CD14-positive monocyte (primary cell): Measurements from ENCODE around the gene GPR161. TPM values are rescaled to one million over a fixed set of nuclear protein-coding genes. Genes with fewer than 3 reads are reported as not detected.

Source experiments
- DNase-seq, 3 donors: peaks; one replicate each; pipeline ENCODE4 v3.0.0-alpha.2; 2011 to 2022
- H2AFZ ChIP-seq: 2 replicates; pipeline ENCODE4 v1.6.0; 2012; ENCODE audit warnings: mild to moderate bottlenecking, low read depth, low read length, inconsistent platforms; ENCODE audit not compliant: insufficient read depth, poor library complexity, severe bottlenecking
- H3K27ac ChIP-seq, 2 donors: 1 replicate in 1 of 2; 2 replicates in 1 of 2; pipeline ENCODE4 v1.5.1; 2012 to 2013; ENCODE audit warnings: low read length in 2 of 2, control low read depth in 1 of 2, inconsistent platforms in 1 of 2, low read depth in 1 of 2, mild to moderate bottlenecking in 1 of 2
- H3K27me3 ChIP-seq, 2 donors: one replicate each; pipeline versions ENCODE4 v1.6.0 to v1.6.1; 2011 to 2013; ENCODE audit warnings: low read length in 2 of 2; ENCODE audit not compliant: control insufficient read depth in 2 of 2, insufficient read depth in 2 of 2
- H3K36me3 ChIP-seq, 2 donors: replicated peaks in 1 of 2; 1 replicate in 1 of 2; 2 replicates in 1 of 2; pipeline versions ENCODE4 v1.5.1 to v1.6.1; 2012 to 2013; ENCODE audit warnings: low read length in 2 of 2, control low read depth in 1 of 2, inconsistent platforms in 1 of 2, mild to moderate bottlenecking in 1 of 2; ENCODE audit not compliant: insufficient read depth in 2 of 2, control insufficient read depth in 1 of 2
- H3K4me1 ChIP-seq, 2 donors: 1 replicate in 1 of 2; 2 replicates in 1 of 2; pipeline versions ENCODE4 v1.5.1 to v1.6.1; 2012 to 2013; ENCODE audit warnings: low read length in 2 of 2, control low read depth in 1 of 2, inconsistent platforms in 1 of 2, mild to moderate bottlenecking in 1 of 2, moderate library complexity in 1 of 2; ENCODE audit not compliant: insufficient read depth in 2 of 2, control insufficient read depth in 1 of 2
- H3K4me2 ChIP-seq: replicated peaks from 2 replicates; pipeline ENCODE3; 2012; ENCODE audit warnings: low read length, moderate library complexity, mild to moderate bottlenecking; ENCODE audit not compliant: poor library complexity, severe bottlenecking; ENCODE audit errors: extremely low read depth
- H3K4me3 ChIP-seq, 3 experiments: fragments of 200-600 bp in 1 of 3; sonication (generic) in 1 of 3; replicated peaks in 1 of 3; 1 replicate in 2 of 3; 2 replicates in 1 of 3; pipeline ENCODE4 v1.5.1; 2011 to 2013; ENCODE audit warnings: low read length in 3 of 3, mild to moderate bottlenecking in 3 of 3, control low read depth in 2 of 3, low read depth in 2 of 3, inconsistent platforms in 1 of 3, moderate library complexity in 1 of 3
- H3K79me2 ChIP-seq: 2 replicates; pipeline ENCODE4 v1.6.0; 2012; ENCODE audit warnings: mild to moderate bottlenecking, control low read depth, inconsistent platforms, low read length, moderate library complexity; ENCODE audit not compliant: insufficient read depth
- H3K9ac ChIP-seq: 2 replicates; pipeline ENCODE4 v1.6.0; 2017; ENCODE audit warnings: low read length, mild to moderate bottlenecking; ENCODE audit not compliant: insufficient read depth, poor library complexity, severe bottlenecking
- H3K9me3 ChIP-seq, 2 donors: replicated peaks in 1 of 2; 1 replicate in 1 of 2; 2 replicates in 1 of 2; pipeline versions ENCODE4 v1.5.1 to v1.6.1; 2012 to 2013; ENCODE audit warnings: low read length in 2 of 2, control low read depth in 1 of 2; ENCODE audit not compliant: control insufficient read depth in 1 of 2, insufficient read depth in 1 of 2
- H4K20me1 ChIP-seq: 2 replicates; pipeline ENCODE4 v1.6.0; 2012; ENCODE audit warnings: mild to moderate bottlenecking, low read length, control low read depth, moderate library complexity; ENCODE audit not compliant: insufficient read depth
- H3K27ac Mint-ChIP-seq, 7 donors: one replicate each; pipeline ENCODE4 v1.8.0; 2020; ENCODE audit warnings: mild to moderate bottlenecking in 7 of 7, mixed read lengths in 7 of 7, moderate library complexity in 6 of 7, inconsistent platforms in 2 of 7
- H3K27me3 Mint-ChIP-seq, 3 donors: one replicate each; pipeline ENCODE4 v1.8.0; 2021 to 2022; ENCODE audit warnings: low read depth in 3 of 3, mild to moderate bottlenecking in 3 of 3, mixed read lengths in 3 of 3, moderate library complexity in 3 of 3, inconsistent platforms in 1 of 3
- H3K36me3 Mint-ChIP-seq, 2 donors: one replicate each; pipeline ENCODE4 v1.8.0; 2020; ENCODE audit warnings: mixed read lengths in 2 of 2, inconsistent platforms in 1 of 2, mild to moderate bottlenecking in 1 of 2
- H3K4me1 Mint-ChIP-seq: one replicate; pipeline ENCODE4 v1.8.0; 2020; ENCODE audit warnings: mild to moderate bottlenecking, mixed read lengths
- H3K4me3 Mint-ChIP-seq, 2 donors: one replicate each; pipeline ENCODE4 v1.8.0; 2020; ENCODE audit warnings: mild to moderate bottlenecking in 2 of 2, mixed read lengths in 2 of 2, moderate library complexity in 1 of 2
- H3K9me3 Mint-ChIP-seq, 7 donors: one replicate each; pipeline ENCODE4 v1.8.0; 2020 to 2022; ENCODE audit warnings: mixed read lengths in 7 of 7, mild to moderate bottlenecking in 6 of 7, moderate library complexity in 6 of 7, inconsistent platforms in 2 of 7
- CTCF ChIP-seq: fragments of 200-600 bp; IDR thresholded peaks from one replicate; pipeline ENCODE4 v1.8.0; 2022; ENCODE audit warnings: antibody characterized with exemption, mild to moderate bottlenecking
- WGBS: methylation state at CpG from one replicate; pipeline ENCODE4 v1.1.5; 2013; ENCODE audit warnings: missing lambda C conversion rate; ENCODE audit not compliant: insufficient coverage; 5-methylcytosine and 5-hydroxymethylcytosine counted together
- intact Hi-C, 2 donors: fragments of 100-400 bp; cut with micrococcal nuclease; formaldehyde crosslinking; loops; one replicate each; pipeline versions ENCODE4 v1.15.0 to v1.15.1; 2023
- polyA plus RNA-seq, 3 donors: library from polyadenylated mRNA; depleted of rRNA in 1 of 3; unstranded in 2 of 3; stranded (reverse) in 1 of 3; fragments of 300-500 nt in 2 of 3; fragments of >200 nt in 1 of 3; fragmentation: Illumina TruSeq in 2 of 3; gene quantifications; 1 replicate in 2 of 3; 2 replicates in 1 of 3; pipeline ENCODE4 v1.2.3, GENCODE V29; 2012 to 2021

The GPR161 gene
- polyA plus RNA-seq, 3 donors = 0.65 TPM; not detected in 2

- Histone ChIP-seq H3K9me3 (no peaks in the 10 kb centered on the region), H3K4me3 (no peak overlapping the region), H3K27me3 (no peaks in the 10 kb centered on the region), H2AFZ (no peak overlapping the region), H3K36me3 (no peaks in the 10 kb centered on the region), H3K9ac (no peak overlapping the region), H4K20me1 (no peaks in the 10 kb centered on the region), H3K79me2 (no peaks in the 10 kb centered on the region), H3K27ac (no peak overlapping the region), H3K4me2 (no peak overlapping the region), H3K4me1 (peaks cover 6 to 11% of the 10 kb centered on the region in 2 donors)
- no peak overlapping the region for H3K4me3 Mint-ChIP-seq
- no peak for TF ChIP-seq CTCF
- no peak for DNase-seq
- no peaks in the 10 kb centered on the region for H3K4me1 Mint-ChIP-seq
- peaks cover 0 to 8% of the 10 kb centered on the region in 2 donors for H3K36me3 Mint-ChIP-seq
- H3K9me3 Mint-ChIP-seq = no peaks in the 10 kb centered on the region
- no peaks in the 10 kb centered on the region for H3K27me3 Mint-ChIP-seq
- WGBS = no CpG with 5 or more reads among the region's 5 CpGs
- H3K27ac Mint-ChIP-seq = no peak overlapping the region
- intact Hi-C loops = no loop called here
These were observed 101.4 kb downstream of the GPR161 start for GRCh38 chr1:168035345-168035744.

GRCh38 chr1:168032029-168032428 lies 104.7 kb downstream of the GPR161 start:
- Histone ChIP-seq H4K20me1 (no peaks in the 10 kb centered on the region), H3K9ac (no peak overlapping the region), H3K9me3 (no peaks in the 10 kb centered on the region), H3K4me2 (no peak overlapping the region), H3K4me3 (no peak overlapping the region), H3K36me3 (peaks cover 0 to 7% of the 10 kb centered on the region in 2 donors), H3K4me1 (peaks cover 6 to 11% of the 10 kb centered on the region in 2 donors), H3K79me2 (no peaks in the 10 kb centered on the region), H3K27me3 (no peaks in the 10 kb centered on the region), H2AFZ (no peak overlapping the region), H3K27ac (peak overlapping the region in 1 of 2 donors; percentile 68)
- peak overlapping the region in 2 of 7 donors; percentile 19 to 38 for H3K27ac Mint-ChIP-seq
- H3K9me3 Mint-ChIP-seq = no peaks in the 10 kb centered on the region
- WGBS = no CpG with 5 or more reads among the region's 1 CpG
- no peaks in the 10 kb centered on the region for H3K27me3 Mint-ChIP-seq
- DNase-seq = peak in 1 of 3 donors; percentile 5
- no peaks in the 10 kb centered on the region for H3K4me1 Mint-ChIP-seq
- H3K36me3 Mint-ChIP-seq = peaks cover 4% of the 10 kb centered on the region in 2 donors
- no peak for TF ChIP-seq CTCF
- H3K4me3 Mint-ChIP-seq = no peak overlapping the region
- intact Hi-C loops = no loop called here
